Chondrocyte (in vitro differentiated cells): ENCODE results near the gene TMEM106C. TPM values are rescaled to one million over a fixed set of nuclear protein-coding genes. Genes with fewer than 3 reads are reported as not detected.

Source experiments
- DNase-seq: peaks from one replicate; pipeline ENCODE4 v3.0.0; 2021; ENCODE audit warnings: mixed read lengths, low spot score
- H3K27ac Mint-ChIP-seq: one replicate; pipeline ENCODE4 v1.8.0; 2021; ENCODE audit warnings: mild to moderate bottlenecking, moderate library complexity, mixed read lengths; ENCODE audit not compliant: unreplicated experiment
- H3K27me3 Mint-ChIP-seq: 2 replicates; pipeline ENCODE4 v1.8.0; 2021; ENCODE audit warnings: low read depth, mixed read lengths
- H3K36me3 Mint-ChIP-seq: 2 replicates; pipeline ENCODE4 v1.8.0; 2021; ENCODE audit warnings: low read depth, mixed read lengths
- H3K4me1 Mint-ChIP-seq: 2 replicates; pipeline ENCODE4 v1.8.0; 2021; ENCODE audit warnings: low read depth, mild to moderate bottlenecking, mixed read lengths
- H3K4me3 Mint-ChIP-seq: one replicate; pipeline ENCODE4 v1.8.0; 2021; ENCODE audit warnings: mild to moderate bottlenecking, moderate library complexity, mixed read lengths; ENCODE audit not compliant: unreplicated experiment
- H3K9me3 Mint-ChIP-seq: 2 replicates; pipeline ENCODE4 v1.8.0; 2021; ENCODE audit warnings: low read depth, mixed read lengths
- CTCF ChIP-seq: fragments of 200-600 bp; sonication (generic); IDR thresholded peaks from 2 replicates; pipeline ENCODE4 v1.5.0; 2021; ENCODE audit warnings: antibody characterized with exemption, mild to moderate bottlenecking, moderate library complexity
- total RNA-seq: library from RNA; stranded (reverse); gene quantifications from 3 replicates; pipeline ENCODE4 v1.2.1, GENCODE V29; 2021

TMEM106C gene
- total RNA-seq, 1 donor from 2014 or later = 54.3 TPM

- no peaks in the 10 kb centered on the region for H3K9me3 Mint-ChIP-seq
- H3K27ac Mint-ChIP-seq = no peak overlapping the region
- H3K27me3 Mint-ChIP-seq = peaks cover 5% of the 10 kb centered on the region
- no peaks in the 10 kb centered on the region for H3K4me1 Mint-ChIP-seq
- H3K36me3 Mint-ChIP-seq = no peaks in the 10 kb centered on the region
- no peak for TF ChIP-seq CTCF
- H3K4me3 Mint-ChIP-seq = no peak overlapping the region
- DNase-seq = no peak
Observed at GRCh38 chr12:47977772-47978597, 14.6 kb downstream of the TMEM106C start.

- no peak for DNase-seq
- Mint-ChIP-seq H3K9me3 (no peaks in the 10 kb centered on the region), H3K4me1 (no peaks in the 10 kb centered on the region), H3K4me3 (no peak overlapping the region), H3K36me3 (no peaks in the 10 kb centered on the region), H3K27ac (no peak overlapping the region), H3K27me3 (peaks cover 5% of the 10 kb centered on the region)
- no peak for TF ChIP-seq CTCF
Observed at GRCh38 chr12:47978598-47978873, 15.1 kb downstream of the TMEM106C start.

- H3K36me3 Mint-ChIP-seq = no peaks in the 10 kb centered on the region
Observed at GRCh38 chr12:47979166-47979565, 15.8 kb downstream of the TMEM106C start.

GRCh38 chr12:47979686-47980085 is 16.3 kb downstream of the TMEM106C start:
- no peak for DNase-seq
- Mint-ChIP-seq H3K4me3 (no peak overlapping the region), H3K27ac (no peak overlapping the region), H3K36me3 (no peaks in the 10 kb centered on the region), H3K27me3 (peaks cover 5% of the 10 kb centered on the region), H3K9me3 (no peaks in the 10 kb centered on the region), H3K4me1 (no peaks in the 10 kb centered on the region)
- no peak for TF ChIP-seq CTCF

More at GRCh38 chr12:47979166-47979565, 15.8 kb downstream of the TMEM106C start:
- Mint-ChIP-seq H3K27me3 (peaks cover 5% of the 10 kb centered on the region), H3K9me3 (no peaks in the 10 kb centered on the region), H3K4me3 (no peak overlapping the region), H3K27ac (no peak overlapping the region), H3K4me1 (no peaks in the 10 kb centered on the region)
- no peak for DNase-seq
- TF ChIP-seq CTCF = no peak

- Mint-ChIP-seq H3K27me3 (peaks cover 5% of the 10 kb centered on the region), H3K4me1 (no peaks in the 10 kb centered on the region), H3K27ac (no peak overlapping the region), H3K36me3 (no peaks in the 10 kb centered on the region), H3K4me3 (no peak overlapping the region), H3K9me3 (no peaks in the 10 kb centered on the region)
- no peak for TF ChIP-seq CTCF
- DNase-seq = no peak
Observed at GRCh38 chr12:47980197-47980596, 16.8 kb downstream of the TMEM106C start.
